ENCODE measurements around the gene ZBTB17.

- TF ChIP-seq, protein P1, sequence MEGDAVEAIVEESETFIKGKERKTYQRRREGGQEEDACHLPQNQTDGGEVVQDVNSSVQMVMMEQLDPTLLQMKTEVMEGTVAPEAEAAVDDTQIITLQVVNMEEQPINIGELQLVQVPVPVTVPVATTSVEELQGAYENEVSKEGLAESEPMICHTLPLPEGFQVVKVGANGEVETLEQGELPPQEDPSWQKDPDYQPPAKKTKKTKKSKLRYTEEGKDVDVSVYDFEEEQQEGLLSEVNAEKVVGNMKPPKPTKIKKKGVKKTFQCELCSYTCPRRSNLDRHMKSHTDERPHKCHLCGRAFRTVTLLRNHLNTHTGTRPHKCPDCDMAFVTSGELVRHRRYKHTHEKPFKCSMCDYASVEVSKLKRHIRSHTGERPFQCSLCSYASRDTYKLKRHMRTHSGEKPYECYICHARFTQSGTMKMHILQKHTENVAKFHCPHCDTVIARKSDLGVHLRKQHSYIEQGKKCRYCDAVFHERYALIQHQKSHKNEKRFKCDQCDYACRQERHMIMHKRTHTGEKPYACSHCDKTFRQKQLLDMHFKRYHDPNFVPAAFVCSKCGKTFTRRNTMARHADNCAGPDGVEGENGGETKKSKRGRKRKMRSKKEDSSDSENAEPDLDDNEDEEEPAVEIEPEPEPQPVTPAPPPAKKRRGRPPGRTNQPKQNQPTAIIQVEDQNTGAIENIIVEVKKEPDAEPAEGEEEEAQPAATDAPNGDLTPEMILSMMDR (conservative IDR thresholded peaks at IDR 0.05; ENCODE audit: low read depth, low read length), result no peak
- no peak for TF ChIP-seq EZH2phosphoT487 (IDR thresholded peaks at IDR 0.05; ENCODE audit: borderline replicate concordance, low read length)
Measured at GRCh38 chr1:16011936-16012589, 36.2 kb upstream of the ZBTB17 start.

All from PC-3 (cell line).